Caco-2 (cell line): ENCODE results near the gene MEX3A. TPM values are rescaled to one million over a fixed set of nuclear protein-coding genes. Genes with fewer than 3 reads are reported as not detected.

ENCODE experiments used
- BruUV-seq: library from RNA; stranded (reverse); fragments of 400-500 nt; replicated peaks from 2 replicates; lab custom pipeline; 2021; lab: Mats Ljungman, UMichigan
- CTCF ChIA-PET: fragments of 300-600 bp; sonication (Branson Sonifier 250); formaldehyde crosslinking; loops from one replicate; lab custom pipeline; 2022; ENCODE audit warnings: antibody characterized with exemption; lab: Charles Lee
- POLR2A ChIA-PET: fragments of 300-600 bp; sonication (Branson Sonifier 250); formaldehyde crosslinking; loops from one replicate; lab custom pipeline; 2022; ENCODE audit warnings: antibody characterized with exemption; lab: Charles Lee
- DNase-seq, 2 experiments: peaks; one replicate each; pipeline versions ENCODE4 v3.0.0 to v3.0.0-alpha.2; 2020 to 2022
- H3K27me3 ChIP-seq: replicated peaks from 2 replicates; pipeline ENCODE4 v1.6.0; 2011; ENCODE audit warnings: low read length; ENCODE audit not compliant: control insufficient read depth, insufficient read depth
- H3K36me3 ChIP-seq: 2 replicates; pipeline ENCODE4 v1.5.1; 2011; ENCODE audit warnings: low read length; ENCODE audit not compliant: control insufficient read depth, insufficient read depth
- H3K4me1 ChIP-seq: fragments of 250-450 bp; sonication (Bioruptor Pico); 2 replicates; pipeline ENCODE4 v1.5.1; 2020; ENCODE audit warnings: mild to moderate bottlenecking
- H3K4me3 ChIP-seq: 2 replicates; pipeline ENCODE4 v1.5.1; 2011; ENCODE audit warnings: low read depth, mild to moderate bottlenecking, control low read depth, low read length
- H3K9me3 ChIP-seq: fragments of 250-450 bp; sonication (Bioruptor Pico); 2 replicates; pipeline ENCODE4 v1.5.1; 2020; ENCODE audit warnings: mild to moderate bottlenecking, moderate library complexity
- H3K27ac Mint-ChIP-seq: one replicate; pipeline ENCODE4 v1.8.0; 2022; ENCODE audit warnings: mixed read lengths; ENCODE audit not compliant: unreplicated experiment
- H3K27me3 Mint-ChIP-seq: one replicate; pipeline ENCODE4 v1.8.0; 2022; ENCODE audit warnings: mixed read lengths; ENCODE audit not compliant: insufficient read depth, unreplicated experiment
- H3K36me3 Mint-ChIP-seq: one replicate; pipeline ENCODE4 v1.8.0; 2022; ENCODE audit warnings: mild to moderate bottlenecking, mixed read lengths; ENCODE audit not compliant: insufficient read depth, unreplicated experiment
- H3K4me1 Mint-ChIP-seq: one replicate; pipeline ENCODE4 v1.8.0; 2022; ENCODE audit warnings: low read depth, mixed read lengths; ENCODE audit not compliant: unreplicated experiment
- H3K4me3 Mint-ChIP-seq: one replicate; pipeline ENCODE4 v1.8.0; 2022; ENCODE audit warnings: mild to moderate bottlenecking, moderate library complexity, mixed read lengths; ENCODE audit not compliant: unreplicated experiment
- H3K9me3 Mint-ChIP-seq: one replicate; pipeline ENCODE4 v1.8.0; 2022; ENCODE audit warnings: mixed read lengths; ENCODE audit not compliant: unreplicated experiment
- CTCF ChIP-seq, 2 experiments: fragments of 200-600 bp in 1 of 2; IDR thresholded peaks; 1 replicate in 1 of 2; 2 replicates in 1 of 2; pipeline versions ENCODE4 v1.5.1 to v1.8.0; 2011 to 2022; ENCODE audit warnings: antibody characterized with exemption in 1 of 2, control low read depth in 1 of 2, inconsistent platforms in 1 of 2, low read depth in 1 of 2, low read length in 1 of 2, mild to moderate bottlenecking in 1 of 2, moderate library complexity in 1 of 2; ENCODE audit not compliant: insufficient read depth in 1 of 2, severe bottlenecking in 1 of 2, unreplicated experiment in 1 of 2
- intact Hi-C: fragments of 100-400 bp; cut with micrococcal nuclease; formaldehyde crosslinking; loops from one replicate; pipeline ENCODE4 v1.10.0; 2022; ENCODE audit not compliant: unreplicated experiment
- total RNA-seq: library from RNA; stranded (reverse); gene quantifications from 2 replicates; pipeline ENCODE4 v1.2.3, GENCODE V29; 2022

The MEX3A gene
- total RNA-seq, 1 experiment from 2014 or later: 8.9 TPM

GRCh38 chr1:156083800-156084790, 1.8 kb upstream of the MEX3A start:
- no peak for TF ChIP-seq CTCF (IDR thresholded peaks at IDR 0.05; ENCODE audit: insufficient read depth in 1 of 2, low read depth in 1 of 2, low read length in 1 of 2, severe bottlenecking in 1 of 2, unreplicated experiment in 1 of 2)
- Mint-ChIP-seq H3K27ac (peak overlapping the region; percentile 71), H3K27me3 (no peaks in the 10 kb centered on the region), H3K4me1 (peaks cover 31% of the 10 kb centered on the region), H3K36me3 (peaks cover 8% of the 10 kb centered on the region), H3K4me3 (peak overlapping the region; percentile 88), H3K9me3 (no peaks in the 10 kb centered on the region)
- H3K9me3 ChIP-seq: no peaks in the 10 kb centered on the region
- DNase-seq: no peak
- no peaks in the 10 kb centered on the region for H3K27me3 ChIP-seq
- POLR2A ChIA-PET: interaction anchor here (2.2 kb wide), 1 partner anchor 23 kb away, joined by 5 read pairs; the partner anchor contains the start of gene RAB25
- H3K4me3 ChIP-seq: peak overlapping the region; percentile 83
- TSS peak; percentile 59 for BruUV-seq
- peaks cover 34% of the 10 kb centered on the region for H3K4me1 ChIP-seq
- CTCF ChIA-PET: interaction anchor here (0.9 to 1.3 kb wide), 2 partner anchors 33 to 141 kb away, joined by 3 read pairs; no protein-coding TSS in a partner anchor
- no peaks in the 10 kb centered on the region for H3K36me3 ChIP-seq
- intact Hi-C loops: no loop called here

GRCh38 chr1:156081917-156082308, 352 bp downstream of the MEX3A start:
- H3K9me3 Mint-ChIP-seq: no peaks in the 10 kb centered on the region
- TF ChIP-seq CTCF (IDR thresholded peaks at IDR 0.05; ENCODE audit: insufficient read depth in 1 of 2, low read depth in 1 of 2, low read length in 1 of 2, severe bottlenecking in 1 of 2, unreplicated experiment in 1 of 2): no peak
- peaks cover 26% of the 10 kb centered on the region for H3K4me1 Mint-ChIP-seq
- H3K36me3 Mint-ChIP-seq: peaks cover 8% of the 10 kb centered on the region
- H3K36me3 ChIP-seq: no peaks in the 10 kb centered on the region; the same call in 1 of the 2 replicates
- intact Hi-C loops: no loop called here
- no peaks in the 10 kb centered on the region for H3K27me3 Mint-ChIP-seq
- H3K4me3 ChIP-seq: peak overlapping the region; percentile 83
- no peak for DNase-seq
- ChIA-PET POLR2A (interaction anchor here (2.2 kb wide), 1 partner anchor 21 kb away, joined by 5 read pairs; the partner anchor contains the start of gene RAB25), CTCF (interaction anchor here (0.7 to 1.3 kb wide), 3 partner anchors 15 to 143 kb away, joined by 3 to 4 read pairs (median 3); partner anchors contain the start of gene ARHGEF2)
- H3K9me3 ChIP-seq: no peaks in the 10 kb centered on the region
- peak overlapping the region; percentile 71 for H3K27ac Mint-ChIP-seq
- H3K4me3 Mint-ChIP-seq: peak overlapping the region; percentile 88
- peaks cover 29% of the 10 kb centered on the region for H3K4me1 ChIP-seq
- H3K27me3 ChIP-seq: no peaks in the 10 kb centered on the region
- no TSS peak for BruUV-seq

GRCh38 chr1:156081180-156081916, 917 bp downstream of the MEX3A start:
- Mint-ChIP-seq H3K27me3 (no peaks in the 10 kb centered on the region), H3K4me1 (peaks cover 21% of the 10 kb centered on the region), H3K4me3 (peak overlapping the region; percentile 88), H3K27ac (peak overlapping the region; percentile 33), H3K9me3 (no peaks in the 10 kb centered on the region), H3K36me3 (peaks cover 6% of the 10 kb centered on the region)
- Histone ChIP-seq H3K27me3 (no peaks in the 10 kb centered on the region), H3K4me3 (peak overlapping the region; percentile 83), H3K36me3 (no peaks in the 10 kb centered on the region; the same call in 1 of the 2 replicates), H3K4me1 (peaks cover 23% of the 10 kb centered on the region), H3K9me3 (no peaks in the 10 kb centered on the region)
- ChIA-PET CTCF (no interaction called here), POLR2A (no interaction called here)
- intact Hi-C loops: no loop called here
- TF ChIP-seq CTCF (IDR thresholded peaks at IDR 0.05; ENCODE audit: insufficient read depth in 1 of 2, low read depth in 1 of 2, low read length in 1 of 2, severe bottlenecking in 1 of 2, unreplicated experiment in 1 of 2): no peak
- no TSS peak for BruUV-seq
- DNase-seq: no peak
